Stimulated activated CD4-positive, alpha-beta T cell treated with anti-CD3 and anti-CD28 coated beads, Interleukin-15, amount 100 ng/mL, for 24 hours (primary cell): ENCODE results near the gene PPFIA1.
"Not testable (repeated sequence)": the region's sequence is repeated elsewhere in the genome, so short reads cannot be mapped to it uniquely, and the experiment has no call there.

Experiments used
- DNase-seq: peaks from one replicate; pipeline ENCODE4 v3.0.0-alpha.2; 2020

The PPFIA1 gene

GRCh38 chr11:70397983-70398833 is 127.7 kb downstream of the PPFIA1 start, which contains the start of gene CTTN:
Gene CTTN (plus strand): TSS chr11:70398529. CDS start chr11:70407298, 8,769 bp downstream.
- DNase-seq, result peak; percentile 84

GRCh38 chr11:70398834-70399680 is 128.6 kb downstream of the PPFIA1 start:
- DNase-seq, result peak; percentile 35

GRCh38 chr11:70399681-70400112 is 129.2 kb downstream of the PPFIA1 start:
- peak; percentile 18 for DNase-seq

- no peak for DNase-seq
Measured at GRCh38 chr11:70400643-70401042, 130.2 kb downstream of the PPFIA1 start.

GRCh38 chr11:70402016-70402415 is 131.5 kb downstream of the PPFIA1 start:
- DNase-seq, result no peak

- no peak for DNase-seq
Measured at GRCh38 chr11:70402685-70403084, 132.2 kb downstream of the PPFIA1 start.

- no peak for DNase-seq
Measured at GRCh38 chr11:70404244-70404643, 133.8 kb downstream of the PPFIA1 start.

- no peak for DNase-seq
Measured at GRCh38 chr11:70405679-70406395, 135.3 kb downstream of the PPFIA1 start.

- no peak for DNase-seq
Measured at GRCh38 chr11:70407121-70407520, 136.6 kb downstream of the PPFIA1 start.

- no peak for DNase-seq
Measured at GRCh38 chr11:70407814-70408213, 137.3 kb downstream of the PPFIA1 start.

GRCh38 chr11:70408326-70408725 is 137.8 kb downstream of the PPFIA1 start:
- DNase-seq, result not testable (repeated sequence)

- DNase-seq, result no peak
Measured at GRCh38 chr11:70409437-70409836, 138.9 kb downstream of the PPFIA1 start.

- DNase-seq, result no peak
Measured at GRCh38 chr11:70409871-70410270, 139.4 kb downstream of the PPFIA1 start.

- no peak for DNase-seq
Measured at GRCh38 chr11:70410276-70411205, 140.1 kb downstream of the PPFIA1 start.

- DNase-seq, result no peak
Measured at GRCh38 chr11:70411713-70412452, 141.4 kb downstream of the PPFIA1 start.

GRCh38 chr11:70413151-70413550 is 142.7 kb downstream of the PPFIA1 start:
- DNase-seq, result no peak

- DNase-seq, result no peak
Measured at GRCh38 chr11:70414341-70415100, 144.0 kb downstream of the PPFIA1 start.

GRCh38 chr11:70415191-70415590 is 144.7 kb downstream of the PPFIA1 start:
- no peak for DNase-seq

- no peak for DNase-seq
Measured at GRCh38 chr11:70415642-70416395, 145.3 kb downstream of the PPFIA1 start.

GRCh38 chr11:70416881-70417280 is 146.4 kb downstream of the PPFIA1 start:
- no peak for DNase-seq
